LoVo (cell line): ENCODE data around the gene CNTF.
"Not testable (repeated sequence)": the region's sequence is repeated elsewhere in the genome, so short reads cannot be mapped to it uniquely, and the experiment has no call there.

Experiments
- DNase-seq: peaks from one replicate; pipeline ENCODE4 v3.0.0-alpha.2; 2016; ENCODE audit warnings: low spot score

The CNTF gene, protein sequence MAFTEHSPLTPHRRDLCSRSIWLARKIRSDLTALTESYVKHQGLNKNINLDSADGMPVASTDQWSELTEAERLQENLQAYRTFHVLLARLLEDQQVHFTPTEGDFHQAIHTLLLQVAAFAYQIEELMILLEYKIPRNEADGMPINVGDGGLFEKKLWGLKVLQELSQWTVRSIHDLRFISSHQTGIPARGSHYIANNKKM

GRCh38 chr11:58622344-58622743, at the start of gene CNTF:
CNTF (plus strand) TSS chr11:58622665; CDS start chr11:58622753, 88 bp downstream.
- DNase-seq = no peak

GRCh38 chr11:58572906-58573305, 49.6 kb upstream of the CNTF start:
- DNase-seq = not testable (repeated sequence)

DNA sequence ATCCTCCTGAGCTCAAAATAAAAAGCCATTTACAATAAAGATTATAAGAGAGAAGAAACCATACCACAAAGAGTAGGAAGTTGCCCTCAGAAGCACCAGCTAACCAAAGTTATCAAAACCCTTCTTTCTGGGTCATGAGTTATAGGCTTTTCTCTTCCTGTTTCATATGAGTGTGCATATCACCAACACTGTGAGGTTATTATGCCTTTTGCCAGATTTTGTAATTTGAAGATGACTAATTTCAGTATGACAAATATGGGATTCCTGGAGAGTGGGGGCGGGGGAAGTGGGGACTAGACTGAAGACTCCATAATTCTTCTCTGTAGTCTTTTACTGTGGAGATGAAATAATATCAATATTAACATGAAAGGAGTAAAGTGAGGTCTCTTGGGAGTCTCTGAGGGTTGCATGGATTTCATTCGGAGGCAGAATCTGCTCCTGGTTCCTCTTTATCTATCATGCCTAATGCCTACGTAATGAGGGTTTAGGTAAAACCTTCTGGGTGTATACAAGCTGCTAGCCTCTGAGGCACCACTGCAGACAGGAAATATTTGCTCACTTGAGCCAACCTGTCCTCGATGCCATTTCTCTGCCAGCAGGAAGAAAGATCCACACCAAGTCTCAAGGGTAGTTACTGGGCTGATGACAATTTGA, 48.9 kb upstream of the CNTF start:
- peak; percentile 42 for DNase-seq

- DNase-seq = no peak
Measured at GRCh38 chr11:58574881-58575280, 47.6 kb upstream of the CNTF start.

DNA sequence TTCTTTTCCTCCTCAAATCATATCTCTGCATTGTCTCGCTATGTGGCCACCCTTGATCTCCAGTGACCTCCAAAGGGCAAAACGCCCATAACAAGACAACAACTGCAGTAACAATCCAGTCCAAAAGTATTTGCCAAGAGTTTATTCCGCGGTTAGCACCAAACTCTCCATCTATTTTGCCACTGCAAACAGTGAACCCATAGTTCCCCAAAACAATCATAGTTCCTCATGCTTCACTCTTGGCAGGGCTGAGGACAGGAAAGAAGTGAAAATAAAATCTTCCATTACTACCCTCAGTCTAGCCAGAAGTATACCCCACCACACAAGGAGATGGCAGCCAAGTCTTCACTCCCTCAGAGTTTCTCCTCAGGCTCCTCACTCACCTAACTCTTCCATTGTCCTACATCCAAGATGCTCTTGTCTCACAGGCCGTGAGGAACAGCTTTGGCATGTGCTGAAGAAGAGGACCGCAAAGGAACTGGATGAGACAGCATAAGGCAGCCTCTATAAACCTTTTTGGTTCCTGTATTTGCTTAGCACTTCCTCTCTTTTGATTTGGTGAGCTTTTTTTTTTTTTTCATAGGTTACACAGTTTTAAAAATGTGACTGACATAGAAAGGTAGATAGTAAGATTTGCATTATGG, 47.0 kb upstream of the CNTF start, which contains the start of gene LPXN:
LPXN (minus strand) TSS at position 480 of the 644 bp plus-strand sequence; CDS start at position 396, 84 bp downstream.
- DNase-seq = no peak

- peak; percentile 28 for DNase-seq
Measured at GRCh38 chr11:58576887-58577471, 45.5 kb upstream of the CNTF start.

- DNase-seq = no peak
Measured at GRCh38 chr11:58577555-58578135, 44.8 kb upstream of the CNTF start.

DNA sequence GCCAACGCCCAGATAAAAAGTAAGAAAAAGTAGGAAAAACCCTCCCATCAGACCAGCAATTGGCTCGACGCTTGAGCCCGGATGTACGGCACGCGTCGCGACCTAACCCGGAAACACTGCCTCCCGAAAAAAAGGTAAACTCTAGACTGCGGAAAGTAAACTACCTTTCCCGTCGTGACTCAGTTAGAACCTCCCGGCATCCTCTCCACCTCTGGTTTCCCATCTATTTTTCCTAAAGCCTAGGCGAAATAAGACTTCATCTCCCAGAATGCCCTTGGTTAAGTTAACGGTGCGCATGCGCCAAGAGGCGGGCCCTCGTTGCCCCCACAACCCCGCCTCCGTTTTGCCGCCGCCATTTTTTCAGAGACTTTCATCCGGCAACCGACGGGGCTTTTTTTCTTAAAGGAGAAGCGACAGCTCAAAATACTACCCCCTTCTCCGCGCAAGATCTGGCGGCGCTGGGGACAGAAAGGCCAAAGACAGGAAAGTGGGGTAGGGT, 44.3 kb upstream of the CNTF start:
- DNase-seq = peak; percentile 99

DNA sequence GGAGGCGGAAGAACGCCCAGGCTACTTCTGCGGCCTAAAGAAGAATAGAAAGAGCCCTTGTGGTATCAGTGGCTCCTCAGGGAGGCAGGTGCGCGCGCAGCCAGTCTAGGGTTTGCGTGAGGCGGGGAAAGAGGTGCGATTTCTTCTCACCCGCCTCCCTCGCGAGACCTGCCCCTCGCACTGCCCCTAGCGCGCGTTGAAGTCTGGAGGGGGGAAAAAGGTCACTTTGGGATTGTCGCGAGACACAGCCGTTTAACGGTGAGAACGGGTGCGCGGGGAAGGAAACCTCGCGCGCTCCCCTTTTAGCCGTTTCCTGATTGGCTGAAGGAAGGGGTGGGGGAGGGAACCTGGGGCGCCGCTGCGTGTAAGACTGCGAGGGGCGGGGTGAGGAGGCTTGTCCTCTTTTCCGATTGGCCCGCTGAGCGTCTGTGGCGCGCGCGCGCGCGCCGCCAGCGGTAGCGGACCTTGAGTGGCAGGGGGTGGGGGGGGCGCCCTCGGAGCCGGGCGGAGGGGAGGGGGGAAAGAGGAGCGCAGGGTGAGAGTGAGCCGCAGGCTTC, 43.8 kb upstream of the CNTF start, which contains the start of gene ZFP91:
ZFP91 (plus strand) TSS at position 429 of the 557 bp plus-strand sequence. CDS start 219 bp downstream, outside the sequence.
- DNase-seq = peak; percentile 97

- peak; percentile 89 for DNase-seq
Measured at GRCh38 chr11:58579192-58580129, 43.0 kb upstream of the CNTF start.

DNA sequence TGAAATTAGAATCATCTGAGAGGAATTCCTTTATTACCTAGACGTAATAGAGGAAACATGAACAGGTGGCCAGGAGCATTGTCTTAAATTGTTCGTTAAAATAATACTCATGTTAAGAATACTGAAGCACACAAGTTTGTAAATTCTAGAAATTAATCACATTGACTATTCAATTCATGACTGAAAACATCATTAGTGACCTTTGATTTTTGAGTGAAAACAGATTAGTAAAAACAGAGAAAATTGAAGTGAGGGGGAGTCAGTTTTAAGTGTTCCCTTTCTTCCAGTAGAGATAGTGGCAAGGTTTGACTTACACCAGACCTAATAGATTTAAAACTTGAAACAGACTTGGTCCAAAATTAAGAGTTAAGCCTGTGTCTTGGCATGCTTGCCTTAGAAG, 42.2 kb upstream of the CNTF start:
- DNase-seq = no peak

GRCh38 chr11:58582437-58582836, 40.0 kb upstream of the CNTF start:
- no peak for DNase-seq

GRCh38 chr11:58586998-58587397, 35.5 kb upstream of the CNTF start:
- DNase-seq = no peak

DNA sequence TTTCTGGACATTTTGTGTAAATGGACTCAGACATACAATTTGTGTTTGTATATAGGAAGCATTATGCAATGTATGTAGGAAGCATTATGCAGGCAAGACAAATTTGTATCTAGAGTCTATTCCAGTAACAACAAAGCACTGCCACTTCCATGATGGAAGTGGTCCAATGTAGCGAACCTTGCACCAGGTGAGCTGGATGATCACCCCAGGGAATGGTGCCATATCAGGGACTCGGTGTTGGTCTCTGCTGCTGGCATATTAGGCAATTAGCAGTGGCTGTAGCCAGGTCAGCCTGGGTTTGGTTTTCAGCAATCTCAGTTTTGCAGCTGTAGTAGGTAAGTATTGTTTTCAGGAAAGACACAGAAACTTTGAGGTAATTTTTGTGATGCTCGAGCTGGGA, 30.8 kb upstream of the CNTF start:
- DNase-seq = no peak

GRCh38 chr11:58592760-58593472, 29.5 kb upstream of the CNTF start:
- no peak for DNase-seq

- no peak for DNase-seq
Measured at GRCh38 chr11:58594826-58595225, 27.6 kb upstream of the CNTF start.

- no peak for DNase-seq
Measured at GRCh38 chr11:58596621-58597020, 25.8 kb upstream of the CNTF start.

- no peak for DNase-seq
Measured at GRCh38 chr11:58597486-58598144, 24.9 kb upstream of the CNTF start.

DNA sequence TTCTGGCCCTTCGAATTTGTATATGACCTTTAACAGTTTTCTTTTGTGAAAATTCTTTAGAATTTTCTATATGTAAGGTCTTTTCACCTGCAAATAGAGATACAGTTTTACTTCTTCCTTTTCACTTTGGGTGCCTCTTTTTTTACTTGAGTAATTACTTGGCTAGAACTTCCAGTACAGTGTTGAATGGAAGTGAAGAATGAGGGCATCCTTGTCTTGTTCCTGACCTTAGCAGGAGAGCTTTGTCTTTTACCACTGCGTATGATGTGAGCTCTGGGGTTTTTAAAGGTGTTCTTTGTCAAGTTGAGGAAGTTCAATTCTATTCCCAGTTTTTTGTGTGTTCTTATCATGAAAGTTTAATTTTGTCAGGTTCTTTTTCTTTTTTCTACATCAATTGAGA, 22.0 kb upstream of the CNTF start:
- DNase-seq = no peak
